ENCODE results near the gene TNFRSF25. TPM values are rescaled to one million over a fixed set of nuclear protein-coding genes. Genes with fewer than 3 reads are reported as not detected.
"Not testable (repeated sequence)": the region's sequence is repeated elsewhere in the genome, so short reads cannot be mapped to it uniquely, and the experiment has no call there.

Gene TNFRSF25
- polyA plus RNA-seq, 1 donor, result 55.2 TPM

- H3K4me1 ChIP-seq (ENCODE audit: control insufficient read depth, insufficient read depth, low read length), result peaks cover 19% of the 10 kb centered on the region
- no peak overlapping the region for H3K27ac ChIP-seq (ENCODE audit: low read length)
- H3K9me3 ChIP-seq (ENCODE audit: control insufficient read depth, low read depth, low read length), result peaks cover 6% of the 10 kb centered on the region
- DNase-seq, result no peak
- no peak overlapping the region for H3K4me3 ChIP-seq (ENCODE audit: low read length)
- no peaks in the 10 kb centered on the region for H3K36me3 ChIP-seq (ENCODE audit: control insufficient read depth, insufficient read depth, low read length)
- peaks cover 35% of the 10 kb centered on the region for H3K27me3 ChIP-seq (ENCODE audit: control insufficient read depth, insufficient read depth, low read length)
- WGBS (ENCODE audit: insufficient coverage, low lambda C conversion rate), result no CpG with 5 or more reads among the region's 19 CpGs
These were observed 20.8 kb downstream of the TNFRSF25 start for GRCh38 chr1:6445062-6445763.

DNA sequence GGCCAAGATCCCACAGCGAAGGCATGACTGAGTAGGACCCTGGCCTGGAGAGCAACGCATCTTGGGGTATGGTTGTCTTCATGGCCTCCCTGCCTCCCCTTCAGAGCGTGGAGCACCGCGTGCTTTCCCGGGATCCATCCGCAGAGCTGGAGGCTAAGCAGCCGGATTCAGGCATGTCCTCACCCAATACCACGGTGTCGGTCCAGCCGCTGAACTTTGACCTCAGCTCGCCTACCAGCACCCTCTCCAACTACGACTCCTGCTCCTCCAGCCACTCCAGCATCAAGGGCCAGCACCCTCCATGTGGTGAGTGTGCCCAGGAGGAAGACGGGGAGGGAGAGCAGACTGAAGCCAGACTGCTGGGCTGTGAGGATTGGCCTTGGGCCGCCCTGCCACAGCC, 21.6 kb downstream of the TNFRSF25 start:
- Histone ChIP-seq H3K27ac (ENCODE audit: low read length) (no peak overlapping the region), H3K9me3 (ENCODE audit: control insufficient read depth, low read depth, low read length) (peaks cover 6% of the 10 kb centered on the region), H3K4me3 (ENCODE audit: low read length) (no peak overlapping the region), H3K36me3 (ENCODE audit: control insufficient read depth, insufficient read depth, low read length) (no peaks in the 10 kb centered on the region), H3K27me3 (ENCODE audit: control insufficient read depth, insufficient read depth, low read length) (peaks cover 33% of the 10 kb centered on the region), H3K4me1 (ENCODE audit: control insufficient read depth, insufficient read depth, low read length) (peaks cover 18% of the 10 kb centered on the region)
- WGBS (ENCODE audit: insufficient coverage, low lambda C conversion rate), result no CpG with 5 or more reads among the region's 15 CpGs
- no peak for DNase-seq

DNA sequence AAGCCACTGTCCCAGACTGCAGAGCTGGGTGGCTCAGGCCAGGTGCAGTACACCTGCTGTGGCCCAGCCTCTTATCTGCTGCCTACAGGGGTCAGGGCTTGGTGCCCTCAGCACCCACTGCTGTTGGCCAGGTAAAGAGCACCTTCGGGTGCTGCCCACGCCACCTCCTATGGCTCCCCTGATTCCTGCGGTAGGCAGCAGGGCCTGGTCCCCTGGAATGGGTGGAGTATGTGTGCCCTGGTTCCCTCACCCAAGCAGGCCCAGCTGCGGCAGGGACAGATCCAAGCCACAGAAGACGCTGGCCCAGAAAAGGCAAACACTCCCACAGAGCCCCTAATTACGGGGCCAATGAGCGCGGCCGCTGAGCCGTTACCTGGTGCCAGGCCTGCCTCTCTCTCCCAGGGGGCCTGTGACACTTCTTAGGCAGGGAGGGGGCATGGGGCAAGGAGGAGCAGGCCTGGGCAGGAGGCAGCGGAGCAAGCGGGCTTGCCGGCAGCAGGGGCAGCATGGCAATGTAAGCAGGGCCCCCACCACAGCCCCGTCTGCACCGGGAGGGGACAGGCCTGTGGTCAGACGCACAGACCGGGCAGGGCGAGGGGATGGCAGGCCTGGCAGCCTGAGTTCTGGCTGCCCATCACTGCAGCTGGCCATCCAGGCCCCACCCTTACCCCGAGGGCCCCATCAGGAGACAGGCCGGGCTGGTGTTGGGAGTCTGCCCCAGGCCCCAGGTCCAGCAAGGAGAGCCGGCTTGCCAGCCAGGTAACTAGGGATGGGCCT, 22.4 kb downstream of the TNFRSF25 start:
- Histone ChIP-seq H3K4me1 (ENCODE audit: control insufficient read depth, insufficient read depth, low read length) (peaks cover 18% of the 10 kb centered on the region), H3K27me3 (ENCODE audit: control insufficient read depth, insufficient read depth, low read length) (peaks cover 27% of the 10 kb centered on the region), H3K4me3 (ENCODE audit: low read length) (no peak overlapping the region), H3K36me3 (ENCODE audit: control insufficient read depth, insufficient read depth, low read length) (no peaks in the 10 kb centered on the region), H3K27ac (ENCODE audit: low read length) (no peak overlapping the region), H3K9me3 (ENCODE audit: control insufficient read depth, low read depth, low read length) (peaks cover 6% of the 10 kb centered on the region)
- DNase-seq, result no peak
- no CpG with 5 or more reads among the region's 21 CpGs for WGBS (ENCODE audit: insufficient coverage, low lambda C conversion rate)

GRCh38 chr1:6441586-6441985, 24.4 kb downstream of the TNFRSF25 start:
- Histone ChIP-seq H3K27ac (ENCODE audit: low read length) (no peak overlapping the region), H3K27me3 (ENCODE audit: control insufficient read depth, insufficient read depth, low read length) (peaks cover 11% of the 10 kb centered on the region), H3K36me3 (ENCODE audit: control insufficient read depth, insufficient read depth, low read length) (no peaks in the 10 kb centered on the region), H3K9me3 (ENCODE audit: control insufficient read depth, low read depth, low read length) (no peaks in the 10 kb centered on the region), H3K4me3 (ENCODE audit: low read length) (no peak overlapping the region), H3K4me1 (ENCODE audit: control insufficient read depth, insufficient read depth, low read length) (peaks cover 13% of the 10 kb centered on the region)
- WGBS (ENCODE audit: insufficient coverage, low lambda C conversion rate), result no CpG with 5 or more reads among the region's 7 CpGs
- DNase-seq, result no peak

- H3K4me1 ChIP-seq (ENCODE audit: control insufficient read depth, insufficient read depth, low read length), result peaks cover 6% of the 10 kb centered on the region
- H3K27me3 ChIP-seq (ENCODE audit: control insufficient read depth, insufficient read depth, low read length), result peaks cover 7% of the 10 kb centered on the region
- no peaks in the 10 kb centered on the region for H3K9me3 ChIP-seq (ENCODE audit: control insufficient read depth, low read depth, low read length)
- no CpG with 5 or more reads among the region's 101 CpGs for WGBS (ENCODE audit: insufficient coverage, low lambda C conversion rate)
- DNase-seq, result peak in 1 of 2 donors; percentile 71
- no peak overlapping the region for H3K4me3 ChIP-seq (ENCODE audit: low read length)
- no peak overlapping the region for H3K27ac ChIP-seq (ENCODE audit: low read length)
- H3K36me3 ChIP-seq (ENCODE audit: control insufficient read depth, insufficient read depth, low read length), result no peaks in the 10 kb centered on the region
These were observed 25.5 kb downstream of the TNFRSF25 start for GRCh38 chr1:6440198-6441126.

GRCh38 chr1:6438047-6438525, 27.9 kb downstream of the TNFRSF25 start:
- no CpG with 5 or more reads among the region's 5 CpGs for WGBS (ENCODE audit: insufficient coverage, low lambda C conversion rate)
- Histone ChIP-seq H3K9me3 (ENCODE audit: control insufficient read depth, low read depth, low read length) (no peaks in the 10 kb centered on the region), H3K27ac (ENCODE audit: low read length) (no peak overlapping the region), H3K27me3 (ENCODE audit: control insufficient read depth, insufficient read depth, low read length) (peaks cover 10% of the 10 kb centered on the region), H3K4me3 (ENCODE audit: low read length) (no peak overlapping the region), H3K36me3 (ENCODE audit: control insufficient read depth, insufficient read depth, low read length) (no peaks in the 10 kb centered on the region), H3K4me1 (ENCODE audit: control insufficient read depth, insufficient read depth, low read length) (no peaks in the 10 kb centered on the region)
- no peak for DNase-seq

DNA sequence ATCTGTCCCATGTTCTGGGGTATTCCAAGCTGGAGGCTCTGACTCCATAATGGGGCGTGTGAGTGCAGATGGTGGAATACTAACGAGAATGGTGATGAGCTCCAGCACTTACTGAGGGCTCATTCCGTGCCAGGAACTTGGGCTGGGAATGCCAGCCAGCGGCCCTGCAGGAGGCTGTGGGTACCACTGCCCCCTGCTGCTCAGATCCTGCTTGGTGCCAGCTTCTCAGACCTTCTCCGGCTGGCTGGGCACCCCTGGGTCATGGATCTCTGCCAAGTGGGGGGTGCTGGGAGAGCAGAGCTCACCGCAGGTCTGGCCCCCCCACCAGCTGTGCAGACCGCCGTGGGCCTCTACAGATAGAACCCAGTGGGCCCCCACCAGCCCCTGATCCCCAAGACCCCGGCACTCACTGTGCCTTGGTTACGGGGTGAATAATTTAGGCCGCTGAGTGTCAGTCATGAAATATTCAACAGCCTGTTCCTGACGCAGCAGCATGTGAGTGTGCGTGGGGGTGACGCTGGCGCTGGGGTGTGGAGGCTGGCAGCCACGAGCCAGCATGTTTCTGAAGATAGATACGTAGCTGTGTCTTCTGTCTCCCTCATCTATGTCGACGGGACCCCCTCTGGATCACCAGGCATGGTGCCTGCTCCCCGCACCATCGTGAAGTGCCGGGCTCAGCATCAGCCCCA, 28.8 kb downstream of the TNFRSF25 start:
- H3K36me3 ChIP-seq (ENCODE audit: control insufficient read depth, insufficient read depth, low read length); H3K9me3 ChIP-seq (ENCODE audit: control insufficient read depth, low read depth, low read length); H3K4me3 ChIP-seq (ENCODE audit: low read length); H3K4me1 ChIP-seq (ENCODE audit: control insufficient read depth, insufficient read depth, low read length); H3K27ac ChIP-seq (ENCODE audit: low read length); H3K27me3 ChIP-seq (ENCODE audit: control insufficient read depth, insufficient read depth, low read length); DNase-seq: not testable (repeated sequence)
- no CpG with 5 or more reads among the region's 22 CpGs for WGBS (ENCODE audit: insufficient coverage, low lambda C conversion rate)

DNA sequence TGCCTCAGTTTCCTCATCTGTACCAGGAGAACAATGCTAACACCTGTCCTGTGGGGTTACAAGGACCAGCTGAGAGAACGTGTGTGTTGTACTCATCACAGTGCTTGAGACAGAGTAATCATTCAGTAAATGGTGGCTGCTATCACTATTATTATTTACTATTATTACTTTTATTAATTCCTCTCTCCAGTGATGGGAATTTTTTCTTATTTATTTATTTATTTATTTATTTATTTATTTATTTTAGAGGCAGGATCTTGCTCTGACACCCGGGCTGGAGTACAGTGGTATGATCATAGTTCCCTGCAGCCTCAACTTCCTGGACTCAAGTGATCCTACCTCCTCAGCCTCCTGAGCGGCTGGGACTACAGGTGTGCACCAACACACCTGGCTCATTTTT, 29.7 kb downstream of the TNFRSF25 start:
- H3K27me3 ChIP-seq (ENCODE audit: control insufficient read depth, insufficient read depth, low read length); DNase-seq; H3K27ac ChIP-seq (ENCODE audit: low read length); H3K36me3 ChIP-seq (ENCODE audit: control insufficient read depth, insufficient read depth, low read length); H3K9me3 ChIP-seq (ENCODE audit: control insufficient read depth, low read depth, low read length); H3K4me1 ChIP-seq (ENCODE audit: control insufficient read depth, insufficient read depth, low read length); H3K4me3 ChIP-seq (ENCODE audit: low read length): not testable (repeated sequence)
- WGBS (ENCODE audit: insufficient coverage, low lambda C conversion rate), result no CpG with 5 or more reads among the region's 3 CpGs

- peaks cover 13% of the 10 kb centered on the region for H3K27me3 ChIP-seq (ENCODE audit: control insufficient read depth, insufficient read depth, low read length)
- H3K27ac ChIP-seq (ENCODE audit: low read length), result no peak overlapping the region
- no peaks in the 10 kb centered on the region for H3K36me3 ChIP-seq (ENCODE audit: control insufficient read depth, insufficient read depth, low read length)
- H3K9me3 ChIP-seq (ENCODE audit: control insufficient read depth, low read depth, low read length), result no peaks in the 10 kb centered on the region
- no peak overlapping the region for H3K4me3 ChIP-seq (ENCODE audit: low read length)
- H3K4me1 ChIP-seq (ENCODE audit: control insufficient read depth, insufficient read depth, low read length), result no peaks in the 10 kb centered on the region
- no CpG with 5 or more reads among the region's 3 CpGs for WGBS (ENCODE audit: insufficient coverage, low lambda C conversion rate)
- no peak for DNase-seq
These were observed 30.4 kb downstream of the TNFRSF25 start for GRCh38 chr1:6435547-6435946.

Data from large intestine (tissue), 3 donors.